HEK293 (cell line): ENCODE results near the gene CHCHD6.
"Not testable (repeated sequence)": the region's sequence is repeated elsewhere in the genome, so short reads cannot be mapped to it uniquely, and the experiment has no call there.

Experiments
- MEIS1 ChIP-seq: sonication (generic); formaldehyde crosslinking; IDR thresholded peaks from 2 replicates; pipeline ENCODE4 v1.8.1; 2022; ENCODE audit warnings: missing genetic modification reagents, mild to moderate bottlenecking, borderline replicate concordance
- SALL2 ChIP-seq: fragments of 450-650 bp; formaldehyde crosslinking; IDR thresholded peaks from 2 replicates; pipeline ENCODE4 v1.5.0; 2017; ENCODE audit warnings: missing biosample characterization, mild to moderate bottlenecking, missing genetic modification characterization, borderline replicate concordance
- YY1 ChIP-seq: fragments of 450-650 bp; formaldehyde crosslinking; IDR thresholded peaks from 2 replicates; pipeline ENCODE4 v1.5.1; 2018; ENCODE audit warnings: missing biosample characterization, missing genetic modification characterization
- ZNF138 ChIP-seq: fragments of 450-650 bp; formaldehyde crosslinking; IDR thresholded peaks from 2 replicates; pipeline ENCODE4 v1.5.1; 2016; ENCODE audit warnings: missing biosample characterization, missing genetic modification characterization, borderline replicate concordance
- ZNF221 ChIP-seq: fragments of 450-650 bp; formaldehyde crosslinking; IDR thresholded peaks from 2 replicates; pipeline ENCODE4 v1.5.1; 2017; ENCODE audit warnings: missing biosample characterization, missing genetic modification characterization, borderline replicate concordance
- ZNF292 ChIP-seq: fragments of 450-650 bp; formaldehyde crosslinking; IDR thresholded peaks from 2 replicates; pipeline ENCODE4 v1.5.1; 2016; ENCODE audit warnings: low read depth, missing biosample characterization, missing genetic modification characterization, borderline replicate concordance
- ZNF350 ChIP-seq: fragments of 450-650 bp; formaldehyde crosslinking; IDR thresholded peaks from 2 replicates; pipeline ENCODE4 v1.5.0; 2017; ENCODE audit warnings: missing biosample characterization, mild to moderate bottlenecking, missing genetic modification characterization
- ZNF624 ChIP-seq: fragments of 450-650 bp; formaldehyde crosslinking; IDR thresholded peaks from 2 replicates; pipeline ENCODE4 v1.5.1; 2017; ENCODE audit warnings: missing biosample characterization, missing genetic modification characterization
- TF ChIP-seq, protein P1 (sequence below): fragments of 450-650 bp; formaldehyde crosslinking; IDR thresholded peaks from 2 replicates; pipeline ENCODE4 v1.5.1; 2016; ENCODE audit warnings: missing biosample characterization, missing genetic modification characterization

DNA sequence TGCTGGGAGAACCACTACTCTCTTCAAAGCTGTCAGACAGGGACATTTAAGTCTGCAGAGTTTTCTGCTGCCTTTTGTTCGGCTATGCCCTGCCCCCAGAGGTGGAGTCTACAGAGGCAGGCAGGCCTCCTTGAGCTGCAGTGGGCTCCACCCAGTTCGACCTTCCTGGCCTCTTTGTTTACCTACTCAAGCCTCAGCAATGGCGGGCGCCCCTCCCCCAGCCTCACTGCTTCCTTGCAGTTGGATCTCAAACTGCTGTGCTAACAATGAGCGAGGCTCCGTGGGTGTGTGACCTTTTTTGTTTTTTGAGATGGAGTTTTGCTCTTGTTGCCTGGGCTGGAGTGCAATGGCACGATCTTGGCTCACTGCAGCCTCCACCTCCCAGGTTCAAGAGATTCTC lies 87.3 kb downstream of the CHCHD6 start:
- not testable (repeated sequence) for TF ChIP-seq ZNF138 (tag by site-specific recombination); YY1 (tag by site-specific recombination); ZNF221 (tag by site-specific recombination); ZNF292 (tag by site-specific recombination); ZNF350 (tag by site-specific recombination); MEIS1; SALL2; ZNF624 (tag by site-specific recombination)
- TF ChIP-seq, protein P1, sequence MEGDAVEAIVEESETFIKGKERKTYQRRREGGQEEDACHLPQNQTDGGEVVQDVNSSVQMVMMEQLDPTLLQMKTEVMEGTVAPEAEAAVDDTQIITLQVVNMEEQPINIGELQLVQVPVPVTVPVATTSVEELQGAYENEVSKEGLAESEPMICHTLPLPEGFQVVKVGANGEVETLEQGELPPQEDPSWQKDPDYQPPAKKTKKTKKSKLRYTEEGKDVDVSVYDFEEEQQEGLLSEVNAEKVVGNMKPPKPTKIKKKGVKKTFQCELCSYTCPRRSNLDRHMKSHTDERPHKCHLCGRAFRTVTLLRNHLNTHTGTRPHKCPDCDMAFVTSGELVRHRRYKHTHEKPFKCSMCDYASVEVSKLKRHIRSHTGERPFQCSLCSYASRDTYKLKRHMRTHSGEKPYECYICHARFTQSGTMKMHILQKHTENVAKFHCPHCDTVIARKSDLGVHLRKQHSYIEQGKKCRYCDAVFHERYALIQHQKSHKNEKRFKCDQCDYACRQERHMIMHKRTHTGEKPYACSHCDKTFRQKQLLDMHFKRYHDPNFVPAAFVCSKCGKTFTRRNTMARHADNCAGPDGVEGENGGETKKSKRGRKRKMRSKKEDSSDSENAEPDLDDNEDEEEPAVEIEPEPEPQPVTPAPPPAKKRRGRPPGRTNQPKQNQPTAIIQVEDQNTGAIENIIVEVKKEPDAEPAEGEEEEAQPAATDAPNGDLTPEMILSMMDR, result not testable (repeated sequence)
